ENCODE data around the gene TELO2. TPM values are rescaled to one million over a fixed set of nuclear protein-coding genes. Genes with fewer than 3 reads are reported as not detected.

Gene TELO2
- total RNA-seq, 4 donors from 2014 or later: 4.9 to 59.1 (median 39.0) TPM

DNA sequence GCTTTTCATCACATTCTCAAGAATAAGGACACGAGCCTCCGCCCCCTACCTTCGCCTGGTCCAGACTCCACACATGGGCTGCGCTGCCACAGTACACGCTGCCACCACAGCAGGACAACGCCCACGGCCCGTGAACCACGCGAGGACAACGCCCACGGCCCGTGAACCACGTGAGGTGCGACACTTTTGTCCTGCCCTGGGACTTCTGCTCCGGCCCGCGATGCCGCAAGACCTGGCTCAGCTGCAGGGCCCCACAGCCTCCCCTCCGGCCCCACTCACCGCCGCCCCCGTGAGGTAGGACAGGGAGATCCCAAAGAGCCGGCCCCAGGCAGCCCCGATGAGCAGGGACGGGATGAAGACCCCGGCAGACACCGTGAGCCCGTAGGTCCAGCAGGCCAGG is 42.9 kb upstream of the TELO2 start:
- no peaks in the 10 kb centered on the region for H3K27me3 ChIP-seq
- H3K36me3 ChIP-seq: no peaks in the 10 kb centered on the region
- TF ChIP-seq, protein P1, sequence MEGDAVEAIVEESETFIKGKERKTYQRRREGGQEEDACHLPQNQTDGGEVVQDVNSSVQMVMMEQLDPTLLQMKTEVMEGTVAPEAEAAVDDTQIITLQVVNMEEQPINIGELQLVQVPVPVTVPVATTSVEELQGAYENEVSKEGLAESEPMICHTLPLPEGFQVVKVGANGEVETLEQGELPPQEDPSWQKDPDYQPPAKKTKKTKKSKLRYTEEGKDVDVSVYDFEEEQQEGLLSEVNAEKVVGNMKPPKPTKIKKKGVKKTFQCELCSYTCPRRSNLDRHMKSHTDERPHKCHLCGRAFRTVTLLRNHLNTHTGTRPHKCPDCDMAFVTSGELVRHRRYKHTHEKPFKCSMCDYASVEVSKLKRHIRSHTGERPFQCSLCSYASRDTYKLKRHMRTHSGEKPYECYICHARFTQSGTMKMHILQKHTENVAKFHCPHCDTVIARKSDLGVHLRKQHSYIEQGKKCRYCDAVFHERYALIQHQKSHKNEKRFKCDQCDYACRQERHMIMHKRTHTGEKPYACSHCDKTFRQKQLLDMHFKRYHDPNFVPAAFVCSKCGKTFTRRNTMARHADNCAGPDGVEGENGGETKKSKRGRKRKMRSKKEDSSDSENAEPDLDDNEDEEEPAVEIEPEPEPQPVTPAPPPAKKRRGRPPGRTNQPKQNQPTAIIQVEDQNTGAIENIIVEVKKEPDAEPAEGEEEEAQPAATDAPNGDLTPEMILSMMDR (IDR thresholded peaks at IDR 0.05): no peak
- no peak for TF ChIP-seq POLR2A (IDR thresholded peaks at IDR 0.05)
- H3K4me1 ChIP-seq: no peaks in the 10 kb centered on the region
- H3K27ac ChIP-seq: no peak overlapping the region
- DNase-seq: no peak
- H3K9me3 ChIP-seq: no peaks in the 10 kb centered on the region
- H3K4me3 ChIP-seq: no peak overlapping the region
- intact Hi-C loops (cut with DNase I; ENCODE audit: low total_unique reads): no loop called here

DNA sequence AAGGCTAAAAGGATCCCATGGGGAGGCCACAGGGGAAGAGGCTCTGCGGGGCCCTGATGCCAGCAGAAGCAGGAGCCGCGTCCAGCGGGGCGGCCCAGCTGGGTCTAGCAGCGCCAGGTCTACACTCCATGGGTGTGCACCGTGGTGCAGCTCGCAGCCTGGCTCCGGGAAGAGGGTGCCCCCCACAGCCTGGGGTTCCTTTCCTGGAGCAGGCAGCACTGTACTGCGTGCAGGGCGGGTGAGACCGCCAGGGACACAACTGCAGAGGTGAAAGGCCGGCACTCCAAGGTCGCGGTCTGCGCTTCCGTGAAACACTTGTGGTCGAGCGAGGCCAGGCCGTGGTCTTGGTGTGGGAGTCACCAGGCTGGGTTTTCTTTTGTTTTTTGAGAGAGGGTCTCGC is 42.3 kb upstream of the TELO2 start:
- TF ChIP-seq POLR2A (IDR thresholded peaks at IDR 0.05): no peak
- TF ChIP-seq, protein P1 (IDR thresholded peaks at IDR 0.05): no peak
- Histone ChIP-seq H3K27ac (no peak overlapping the region), H3K27me3 (no peaks in the 10 kb centered on the region), H3K9me3 (no peaks in the 10 kb centered on the region), H3K36me3 (no peaks in the 10 kb centered on the region), H3K4me1 (no peaks in the 10 kb centered on the region), H3K4me3 (no peak overlapping the region)
- no peak for DNase-seq
- intact Hi-C loops (cut with DNase I; ENCODE audit: low total_unique reads): no loop called here

DNA sequence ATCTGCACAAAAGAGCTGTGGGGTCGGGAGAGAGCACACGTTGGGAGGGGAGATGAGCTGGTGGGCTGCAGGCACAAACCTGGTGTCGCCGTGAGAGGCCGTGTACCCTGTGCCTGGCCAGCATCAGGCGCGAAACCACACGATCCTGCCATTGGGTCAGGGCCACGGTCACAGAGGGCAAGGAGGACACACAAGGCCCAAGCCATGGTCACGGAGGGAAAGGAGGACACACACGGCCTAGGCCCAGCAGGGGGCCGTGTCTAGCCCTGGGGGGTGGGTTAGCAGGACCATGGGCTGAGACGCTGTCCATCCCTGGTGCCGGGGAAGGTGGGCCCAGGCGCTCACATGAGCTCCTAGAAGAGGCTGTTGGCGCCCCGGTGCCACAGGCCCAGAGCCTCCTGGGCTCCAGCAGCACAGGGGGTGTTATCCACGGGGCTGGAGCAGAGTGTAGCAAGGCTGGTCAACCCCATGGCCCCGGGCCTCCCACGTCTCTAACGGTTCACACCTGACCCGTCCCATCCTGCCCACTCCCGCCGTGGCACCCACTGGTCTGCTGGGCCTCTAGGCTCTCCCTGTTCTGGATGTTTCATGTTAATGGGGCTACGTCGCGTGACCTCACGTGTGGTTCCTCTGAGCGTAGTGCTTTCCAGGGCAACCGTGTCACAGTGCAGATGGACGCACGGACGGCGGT is 41.3 kb upstream of the TELO2 start:
- TF ChIP-seq, protein P1 (IDR thresholded peaks at IDR 0.05): no peak
- TF ChIP-seq POLR2A (IDR thresholded peaks at IDR 0.05): no peak
- H3K9me3 ChIP-seq: no peaks in the 10 kb centered on the region
- intact Hi-C loops (cut with DNase I; ENCODE audit: low total_unique reads): no loop called here
- no peaks in the 10 kb centered on the region for H3K27me3 ChIP-seq
- H3K4me1 ChIP-seq: no peaks in the 10 kb centered on the region
- DNase-seq: no peak
- no peaks in the 10 kb centered on the region for H3K36me3 ChIP-seq
- no peak overlapping the region for H3K27ac ChIP-seq
- no peak overlapping the region for H3K4me3 ChIP-seq

DNA sequence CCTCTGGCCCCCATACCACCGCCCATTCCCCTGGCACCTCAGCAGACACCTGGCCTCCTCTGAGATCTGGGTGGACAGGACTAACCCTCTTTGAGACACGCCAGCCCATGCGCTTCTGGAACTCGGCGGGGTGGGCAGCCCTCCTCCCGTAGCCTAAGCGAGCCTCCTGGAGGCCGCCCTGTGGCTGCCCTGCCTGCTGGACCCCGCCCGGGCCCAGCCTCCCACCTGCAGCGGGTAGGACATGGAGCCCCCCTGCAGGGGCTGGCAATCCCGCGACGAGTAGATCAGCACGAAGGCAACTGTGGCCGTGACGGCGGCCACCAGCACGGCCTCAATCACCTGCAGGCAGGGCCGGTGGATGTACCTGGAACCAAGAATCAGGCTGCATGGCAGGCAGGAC is 40.6 kb upstream of the TELO2 start:
- DNase-seq: no peak
- Histone ChIP-seq H3K27ac (no peak overlapping the region), H3K9me3 (no peaks in the 10 kb centered on the region), H3K4me1 (no peaks in the 10 kb centered on the region), H3K27me3 (no peaks in the 10 kb centered on the region), H3K4me3 (no peak overlapping the region), H3K36me3 (no peaks in the 10 kb centered on the region)
- TF ChIP-seq, protein P1 (IDR thresholded peaks at IDR 0.05): no peak
- TF ChIP-seq POLR2A (IDR thresholded peaks at IDR 0.05): no peak
- intact Hi-C loops (cut with DNase I; ENCODE audit: low total_unique reads): no loop called here

DNA sequence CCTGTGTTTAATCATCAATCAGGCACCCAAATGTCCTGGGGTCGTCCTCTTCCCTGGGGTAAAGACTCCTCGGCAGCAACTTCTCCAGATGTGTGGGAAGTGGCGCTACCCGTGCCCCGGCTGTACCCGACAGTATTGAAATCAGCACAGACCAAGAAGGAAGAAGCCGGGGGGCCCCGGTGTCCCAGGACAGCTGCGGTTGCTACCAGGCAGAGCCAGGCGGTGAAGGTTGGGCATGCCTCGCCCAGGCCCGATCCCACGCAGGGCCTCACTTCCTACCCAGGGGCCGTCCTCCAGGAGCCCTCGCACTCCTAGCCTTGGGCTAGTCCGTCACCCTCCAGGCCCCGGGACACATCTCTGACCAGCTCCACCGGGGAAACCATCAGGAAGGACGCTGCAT is 39.8 kb upstream of the TELO2 start:
- DNase-seq: no peak
- H3K27ac ChIP-seq: no peak overlapping the region
- intact Hi-C loops (cut with DNase I; ENCODE audit: low total_unique reads): no loop called here

More for the DNA sequence above, 39.8 kb upstream of the TELO2 start:
- Histone ChIP-seq H3K4me3 (no peak overlapping the region), H3K4me1 (no peaks in the 10 kb centered on the region), H3K9me3 (no peaks in the 10 kb centered on the region), H3K36me3 (no peaks in the 10 kb centered on the region), H3K27me3 (no peaks in the 10 kb centered on the region)
- no peak for TF ChIP-seq POLR2A (IDR thresholded peaks at IDR 0.05)
- TF ChIP-seq, protein P1 (IDR thresholded peaks at IDR 0.05): no peak

Data from uterus (tissue), 4 donors.